Fibroblast of the conjunctiva (primary cell): Measurements from ENCODE around the gene TRAM2.

Experiments
- DNase-seq: peaks from one replicate; pipeline ENCODE4 v3.0.0-alpha.2; 2010; ENCODE audit warnings: low read depth

Gene TRAM2

DNA sequence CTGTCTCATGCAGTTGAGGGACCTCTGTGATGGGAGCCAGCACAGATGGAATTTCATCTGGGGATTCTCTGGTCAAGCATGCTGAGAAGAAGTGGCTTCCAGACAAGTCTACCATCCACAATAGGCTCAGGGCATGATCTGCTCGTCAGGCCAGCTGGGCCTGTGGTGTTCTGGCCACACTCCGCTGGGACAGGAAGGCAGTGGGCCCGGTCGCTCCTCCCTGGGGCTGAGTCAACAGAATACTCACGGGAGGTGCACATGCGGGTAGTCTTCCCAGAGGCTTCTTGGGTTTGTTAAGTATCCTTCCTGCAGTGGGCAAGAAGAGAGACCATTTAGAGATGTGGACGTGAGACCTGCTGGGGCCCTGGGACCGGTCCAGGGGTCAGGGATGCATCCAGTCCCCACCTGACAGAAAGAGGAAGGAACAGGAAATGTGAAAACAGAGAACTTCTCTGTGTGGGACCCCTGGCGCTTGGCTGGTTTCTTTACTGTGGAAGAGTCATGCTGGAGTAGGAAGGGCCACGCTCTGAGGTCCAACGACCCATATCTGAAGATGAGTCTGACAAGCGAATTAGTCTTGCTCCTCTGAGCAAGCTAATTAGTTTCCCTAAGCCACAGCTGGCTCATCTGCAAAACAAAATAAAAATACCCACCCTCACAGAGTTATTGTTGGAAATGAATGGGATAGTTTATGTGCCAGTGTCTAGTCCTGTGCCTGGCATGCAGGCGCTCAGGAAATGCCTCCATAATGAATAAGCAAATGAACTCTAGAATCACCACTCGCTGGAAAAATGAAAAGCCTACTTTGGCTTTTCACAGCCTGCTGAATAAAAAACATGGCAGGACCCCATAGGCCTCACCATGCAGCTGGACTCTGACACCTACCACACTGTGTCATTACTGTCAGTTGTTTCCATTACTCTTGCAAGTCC is 67.3 kb downstream of the TRAM2 start:
- no peak for DNase-seq

DNA sequence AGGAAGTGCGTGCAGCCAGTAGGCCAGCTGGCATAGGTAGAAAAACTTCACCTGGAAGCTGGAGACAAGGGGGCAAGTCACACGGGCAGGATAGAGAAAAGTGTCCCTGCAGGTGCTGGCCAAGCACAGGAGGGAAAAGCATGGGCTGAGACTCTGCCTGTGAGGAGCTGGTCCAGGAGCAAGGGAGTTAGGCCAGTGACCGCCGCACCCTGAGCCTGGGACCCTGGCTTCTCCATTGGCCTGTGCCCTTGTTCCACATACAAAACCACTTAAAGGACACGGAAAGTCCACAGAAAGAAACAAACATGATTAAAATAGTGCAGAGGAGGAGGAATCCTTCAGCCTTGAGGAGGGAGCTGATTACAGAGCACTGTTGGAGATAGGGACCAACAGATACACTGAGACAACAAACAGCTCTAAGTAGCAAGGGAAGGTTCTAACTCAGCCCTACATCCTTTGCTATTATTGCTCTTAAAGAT is 68.6 kb downstream of the TRAM2 start:
- DNase-seq, result no peak

DNA sequence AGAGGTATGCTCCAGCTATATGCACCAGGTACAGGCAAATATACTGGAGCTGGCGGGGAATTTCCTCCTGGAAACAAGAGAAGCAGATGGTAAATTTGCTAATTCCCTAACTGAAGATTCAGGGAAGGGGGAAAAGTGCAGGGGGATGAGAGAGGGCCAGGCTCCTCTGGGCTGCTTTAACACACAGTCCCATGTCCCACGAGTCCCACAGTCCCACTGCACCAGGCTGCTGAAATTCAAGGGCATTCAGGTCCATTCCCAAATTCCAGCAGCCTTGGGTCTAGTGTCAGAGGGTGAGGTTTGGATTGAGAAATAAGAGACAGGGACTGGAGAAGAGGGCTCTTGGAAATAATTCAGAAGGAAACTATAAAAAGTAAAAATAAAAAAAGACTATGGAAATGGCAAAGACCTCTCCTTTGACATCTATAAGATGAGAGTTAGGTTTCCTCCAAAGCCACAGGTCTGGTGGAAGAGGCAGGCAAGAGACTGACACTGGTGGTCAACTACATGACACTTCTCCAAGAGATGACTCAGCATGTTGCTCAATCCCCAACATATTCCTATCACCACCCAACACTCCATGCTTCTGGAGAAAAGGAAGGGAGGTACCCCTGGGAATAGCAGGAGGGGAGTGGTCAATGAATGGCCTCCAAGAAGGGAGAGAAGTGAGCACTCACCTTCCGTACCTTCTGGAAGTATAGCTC is 69.2 kb downstream of the TRAM2 start:
- DNase-seq, result peak; percentile 57

DNA sequence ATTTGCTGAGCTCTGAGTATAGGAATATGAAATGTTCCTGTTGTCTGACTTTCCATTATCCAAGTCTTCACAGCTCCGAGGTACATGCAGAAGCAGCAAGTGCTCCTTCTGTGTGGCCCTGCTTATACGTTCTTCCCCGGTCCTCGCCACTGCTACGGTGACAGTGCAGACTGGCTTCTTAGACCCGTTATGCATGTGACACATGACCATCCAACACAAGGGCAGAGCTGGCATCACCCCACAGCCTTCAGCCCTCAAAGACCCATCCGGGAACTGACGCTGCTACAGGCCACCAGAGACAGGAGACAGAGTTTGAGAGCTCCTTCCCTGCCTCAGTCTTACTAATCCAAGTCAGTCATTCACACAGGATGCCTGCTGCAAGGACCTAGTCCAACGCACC is 70.4 kb downstream of the TRAM2 start:
- DNase-seq, result no peak

DNA sequence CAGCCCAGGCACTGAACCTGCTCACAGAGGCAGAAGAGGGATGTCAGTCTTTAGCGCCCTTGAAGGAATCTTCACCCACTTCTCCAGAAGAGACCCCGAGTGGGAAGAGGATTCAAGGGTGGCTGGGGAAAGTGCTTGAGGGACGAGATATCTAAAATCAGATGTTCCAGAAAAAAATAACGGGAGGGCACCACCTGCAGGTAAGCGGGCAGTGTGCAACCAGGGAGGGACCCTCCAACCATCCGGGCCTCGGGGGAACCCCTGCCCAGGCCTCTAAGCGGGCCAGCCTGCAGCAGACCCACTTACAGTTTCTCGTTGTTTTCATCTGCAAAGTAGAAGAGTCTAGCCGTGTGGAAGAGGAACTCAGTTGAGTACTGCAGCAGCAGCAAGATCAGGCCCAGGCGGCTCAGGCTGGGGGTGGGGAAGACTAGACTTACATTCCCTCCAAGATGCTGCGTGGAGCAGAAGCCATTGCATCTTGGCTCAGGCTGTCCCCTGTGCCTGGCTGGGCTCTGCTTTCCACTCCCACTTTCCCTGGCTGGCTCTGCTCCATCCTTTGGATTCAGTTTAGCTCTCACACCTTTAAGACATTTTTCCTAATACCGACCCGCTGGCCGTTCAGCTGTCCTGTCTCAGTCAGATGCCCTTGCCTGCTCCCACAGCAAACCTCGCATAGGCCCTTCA is 71.0 kb downstream of the TRAM2 start:
- no peak for DNase-seq

DNA sequence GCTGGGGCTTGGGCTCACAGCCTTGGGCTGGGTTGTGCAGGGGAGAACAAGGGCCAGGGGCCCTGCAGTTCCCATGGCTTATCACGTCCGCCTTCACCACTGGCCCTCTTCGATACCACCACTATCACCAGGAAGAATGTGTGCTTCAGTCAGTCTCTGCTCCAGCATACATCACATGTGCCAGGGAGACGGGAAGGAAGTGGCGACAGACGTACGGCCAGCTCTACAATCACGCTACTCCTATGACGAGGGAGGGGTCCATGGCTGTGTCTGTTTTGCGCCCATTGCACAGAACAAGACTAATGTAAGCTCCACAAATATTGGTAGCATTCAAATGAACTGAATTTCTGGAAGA is 72.1 kb downstream of the TRAM2 start:
- DNase-seq, result no peak

DNA sequence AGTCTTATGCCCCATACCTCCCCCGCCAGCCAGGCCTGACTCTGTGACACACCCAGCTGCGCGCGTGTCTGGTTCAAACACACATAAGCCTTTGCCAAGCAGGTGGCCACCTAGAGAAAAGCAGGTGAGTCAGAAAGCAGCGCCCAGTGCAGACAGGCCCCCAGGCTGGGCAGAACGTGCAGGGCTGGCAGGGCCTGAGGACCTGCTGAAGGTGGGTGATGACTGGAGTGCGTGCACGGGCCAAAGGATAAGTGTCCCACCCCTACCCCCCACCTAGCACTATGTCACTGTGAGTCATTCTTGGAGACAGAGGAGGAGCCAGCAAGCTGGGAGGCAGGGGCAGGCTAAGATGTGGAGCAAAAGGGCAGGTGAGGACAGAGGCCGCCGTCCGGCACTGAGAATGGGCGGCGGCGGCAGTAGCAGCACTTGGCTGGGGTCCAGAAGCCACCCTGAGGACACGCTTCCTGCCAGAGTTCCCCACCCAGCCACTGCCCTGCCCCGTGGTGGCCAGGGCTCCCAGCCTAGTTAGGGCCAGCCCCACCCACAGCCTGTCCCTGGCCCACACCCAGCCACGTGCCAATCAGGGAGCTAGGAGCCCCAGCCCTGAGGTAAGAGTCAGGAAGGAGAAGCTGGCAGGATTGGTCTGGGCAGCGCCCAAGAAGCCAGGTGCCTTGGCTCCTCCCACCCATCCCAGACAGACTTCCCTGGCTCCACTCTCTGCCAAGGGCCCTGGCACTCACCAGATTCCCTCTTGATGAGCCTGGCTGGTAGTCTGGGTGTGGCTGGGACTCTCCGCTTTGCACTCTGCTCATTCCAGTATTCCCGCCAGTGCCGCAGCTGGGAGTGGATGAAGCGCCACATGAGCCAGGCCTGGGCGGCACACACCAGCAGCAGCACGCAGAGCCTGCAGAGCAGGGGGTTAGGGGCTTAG is 72.7 kb downstream of the TRAM2 start:
- peak; percentile 71 for DNase-seq

DNA sequence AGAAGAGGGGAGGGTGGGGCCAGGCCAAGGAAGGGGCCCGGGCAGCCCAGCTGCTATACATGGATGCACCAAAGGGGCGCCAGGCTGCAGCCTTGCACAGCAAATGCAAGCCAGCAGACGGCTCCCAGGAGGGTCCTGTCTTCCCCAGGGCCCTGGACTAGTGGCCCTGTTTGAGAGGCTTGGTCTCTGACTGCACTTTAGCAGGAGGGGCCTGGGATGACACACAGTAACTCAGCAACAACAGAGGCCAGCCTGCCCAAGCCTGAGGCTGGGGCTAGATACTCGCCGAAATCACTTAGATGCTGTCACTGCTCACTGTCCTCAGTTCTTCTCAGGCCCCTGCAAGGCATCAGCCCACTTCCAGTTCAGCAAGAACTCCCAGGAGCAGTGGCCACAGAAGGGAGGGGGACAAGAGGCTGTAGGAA is 73.5 kb downstream of the TRAM2 start:
- no peak for DNase-seq

DNA sequence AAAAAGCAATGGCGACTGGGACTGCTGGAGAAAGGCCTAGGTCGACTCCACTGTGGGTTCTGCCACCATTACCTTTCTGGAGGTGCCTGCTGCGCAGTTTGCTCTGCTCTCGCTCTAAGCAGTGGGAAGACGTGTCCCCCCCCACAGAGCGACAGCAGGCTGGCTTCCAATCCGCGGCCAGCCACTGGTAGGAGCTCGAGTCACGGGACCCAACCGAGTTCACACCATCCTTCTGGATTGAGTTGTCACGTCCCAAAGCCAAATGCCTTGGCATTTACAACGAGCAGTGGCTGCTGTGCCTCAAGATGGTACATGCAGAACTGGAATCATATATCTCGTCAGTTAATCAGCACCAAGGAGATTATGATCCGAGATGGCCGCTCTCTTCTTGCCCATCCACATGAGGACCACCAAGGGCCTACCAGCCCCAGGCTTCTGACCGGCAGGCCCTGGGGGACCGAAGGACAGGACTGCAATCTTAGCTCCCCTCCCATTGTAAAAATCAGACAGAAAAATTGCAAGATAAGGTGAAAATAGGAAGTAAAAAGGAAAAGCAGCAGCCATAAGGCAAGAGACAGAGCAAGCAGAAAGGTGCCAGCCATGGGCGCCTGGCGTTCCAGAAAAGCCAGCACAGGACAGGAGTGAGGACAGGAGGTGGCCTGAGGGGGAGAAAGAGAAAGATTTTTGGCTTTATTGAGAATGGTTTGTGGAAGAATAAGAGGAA is 74.4 kb downstream of the TRAM2 start:
- DNase-seq, result no peak

DNA sequence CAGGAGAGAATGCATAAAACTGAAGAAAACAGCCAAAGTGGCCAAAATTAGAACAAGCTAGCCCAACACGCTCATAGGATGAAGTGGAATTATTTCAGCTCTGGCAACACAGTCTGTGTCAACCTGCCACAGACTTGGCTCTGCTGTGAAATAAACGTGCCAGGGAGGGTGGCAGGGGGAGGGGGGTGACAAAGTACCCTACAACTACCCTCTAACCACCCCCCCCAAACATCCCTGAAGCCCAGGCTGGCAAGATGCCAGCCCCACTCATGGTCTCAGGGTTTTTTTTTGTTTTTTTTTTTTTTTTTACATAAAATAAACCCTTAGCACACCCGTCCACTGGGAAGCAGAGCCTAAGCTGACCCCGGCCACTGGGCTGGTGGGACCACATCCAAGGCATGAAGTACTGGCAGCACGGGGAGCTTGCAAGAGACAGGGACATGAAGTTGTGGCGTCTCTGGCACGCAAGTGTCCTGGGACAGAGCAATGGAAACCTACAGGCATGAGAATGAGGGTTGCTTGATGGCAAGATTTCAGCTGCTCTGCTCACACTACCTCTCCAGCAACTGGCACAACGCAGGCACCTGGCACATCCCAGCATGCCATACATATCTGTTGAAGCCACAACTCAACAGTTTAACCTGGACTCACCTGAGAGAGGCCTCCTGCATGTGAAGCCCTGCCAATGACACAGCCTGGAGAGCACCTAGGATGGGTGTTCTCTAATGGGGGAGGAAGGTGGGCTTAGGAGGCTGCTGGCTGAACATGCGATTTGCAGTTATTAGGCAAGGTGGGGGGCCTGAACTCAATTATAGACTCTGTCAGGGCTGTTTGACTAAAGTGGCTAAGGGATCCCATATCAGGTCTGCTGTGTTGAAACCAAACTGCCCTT is 76.4 kb downstream of the TRAM2 start:
- DNase-seq, result no peak

DNA sequence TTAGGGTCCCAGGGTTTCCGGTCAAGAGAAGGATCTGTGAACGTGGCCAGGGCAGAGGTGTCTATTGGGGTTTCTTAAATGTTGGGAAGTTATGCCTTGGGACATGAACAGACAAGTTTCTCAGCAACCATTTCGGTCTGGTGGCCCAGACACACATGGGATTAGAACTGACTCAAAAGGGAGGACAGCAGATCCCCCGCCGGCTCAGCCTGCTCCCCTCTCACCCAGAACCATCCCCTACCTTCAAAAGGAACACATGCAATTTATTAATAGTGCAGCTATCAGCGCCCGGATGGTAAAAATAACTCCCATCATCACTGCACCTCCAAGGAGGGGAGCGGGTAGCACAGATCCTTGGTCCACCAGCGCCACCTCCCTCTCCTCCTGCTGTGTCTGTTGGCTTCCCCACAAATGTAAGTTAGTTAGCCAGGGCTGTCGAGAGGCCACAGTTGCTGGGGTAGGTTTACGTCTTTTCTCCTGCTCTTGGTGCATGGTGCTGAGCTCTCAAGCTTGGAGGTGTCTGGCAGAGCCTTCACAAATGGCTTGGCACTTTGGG is 77.1 kb downstream of the TRAM2 start:
- DNase-seq, result no peak

DNA sequence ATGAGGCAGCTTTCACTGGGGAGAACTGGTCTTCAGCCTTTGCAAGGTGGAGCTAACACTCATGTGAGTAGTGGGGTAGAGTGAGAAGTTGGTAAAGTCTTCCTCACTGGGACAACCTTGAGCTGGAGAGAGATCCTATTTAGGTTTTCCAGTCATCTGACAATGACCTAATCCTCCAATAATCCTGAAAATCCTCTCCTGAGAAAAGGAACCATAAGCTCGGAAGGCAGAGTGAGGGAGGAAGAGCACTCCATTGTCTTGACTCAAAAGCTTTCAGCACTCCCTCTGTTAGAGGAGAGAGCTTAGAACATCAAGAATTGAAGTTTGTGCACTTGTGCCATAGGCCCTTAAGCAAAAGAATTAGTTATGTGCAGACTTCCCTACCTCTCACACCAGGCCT is 77.8 kb downstream of the TRAM2 start:
- DNase-seq, result no peak

DNA sequence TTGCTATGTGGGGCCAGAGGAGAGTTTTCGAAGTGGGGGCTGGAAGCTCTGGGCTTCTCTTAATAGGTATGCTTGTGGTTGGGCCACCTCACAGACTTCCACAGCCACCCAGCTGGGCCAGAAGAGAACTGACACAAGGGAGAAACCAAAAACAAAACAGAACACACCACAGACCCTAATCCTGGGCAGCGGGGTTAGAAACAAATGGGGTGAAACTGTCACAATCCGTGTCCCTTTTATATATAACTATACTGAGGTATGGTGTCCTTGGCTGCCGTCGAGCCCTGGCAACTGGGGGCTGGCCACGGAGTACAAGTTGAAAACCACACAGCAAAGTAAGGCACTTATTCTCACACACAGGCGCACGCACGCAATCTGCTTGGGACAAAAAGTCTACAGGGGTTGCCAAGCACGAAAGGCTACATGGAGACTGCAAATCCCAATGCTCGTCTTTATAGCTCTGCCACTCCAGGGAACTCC is 78.3 kb downstream of the TRAM2 start:
- DNase-seq, result no peak

DNA sequence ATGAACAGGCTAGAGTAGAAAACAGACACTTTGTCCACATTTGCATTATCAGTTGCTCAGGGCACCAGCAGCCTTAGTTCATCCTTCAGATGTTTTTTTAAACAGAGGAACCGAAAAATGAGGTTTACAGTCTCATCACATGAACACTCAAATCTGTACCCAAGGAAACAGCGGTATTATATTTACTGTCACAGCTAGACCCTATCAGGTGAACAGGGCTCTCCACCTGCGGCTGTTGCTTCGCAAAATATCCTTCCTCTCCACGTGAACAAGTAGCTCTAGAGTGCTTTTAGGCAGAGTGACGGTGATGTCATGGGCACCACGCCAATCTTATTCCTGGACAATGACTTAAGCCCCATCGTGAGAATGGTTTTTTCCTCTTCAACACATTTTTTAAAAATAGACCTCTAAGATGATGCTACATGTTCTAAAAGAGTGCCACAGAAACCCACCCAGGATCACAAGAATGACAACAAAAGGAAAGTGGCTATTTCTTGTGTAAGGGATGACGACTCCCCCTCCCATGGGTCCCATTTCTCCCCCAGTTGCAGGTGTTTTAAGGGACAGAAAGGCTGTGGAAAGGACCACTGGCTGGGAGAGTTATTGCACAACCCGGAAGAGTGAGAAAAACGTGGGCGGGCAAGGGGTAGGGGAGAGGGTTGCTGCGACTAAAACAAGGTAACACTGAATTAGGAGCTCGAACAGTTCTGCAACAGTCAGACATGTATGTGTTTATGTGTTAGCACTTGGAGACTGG is 79.0 kb downstream of the TRAM2 start:
- no peak for DNase-seq

DNA sequence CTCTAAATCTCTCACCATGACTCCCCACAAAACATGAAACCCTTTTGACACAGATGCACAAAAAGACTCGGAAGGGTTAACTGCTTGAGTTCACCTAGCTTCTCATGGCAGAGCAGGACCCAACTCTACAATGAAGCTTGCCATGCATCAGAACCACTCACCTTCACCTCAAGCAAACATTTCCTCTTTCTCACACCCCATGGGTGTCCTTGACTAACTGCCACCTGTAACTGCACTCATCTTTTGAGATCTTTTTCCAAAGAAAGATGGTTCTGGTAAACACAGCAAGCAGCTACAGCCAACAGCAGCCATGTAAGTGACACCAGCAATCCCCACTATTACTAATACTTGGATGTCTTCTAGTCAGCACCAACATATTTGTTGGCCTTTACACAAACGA is 80.2 kb downstream of the TRAM2 start:
- DNase-seq, result no peak

DNA sequence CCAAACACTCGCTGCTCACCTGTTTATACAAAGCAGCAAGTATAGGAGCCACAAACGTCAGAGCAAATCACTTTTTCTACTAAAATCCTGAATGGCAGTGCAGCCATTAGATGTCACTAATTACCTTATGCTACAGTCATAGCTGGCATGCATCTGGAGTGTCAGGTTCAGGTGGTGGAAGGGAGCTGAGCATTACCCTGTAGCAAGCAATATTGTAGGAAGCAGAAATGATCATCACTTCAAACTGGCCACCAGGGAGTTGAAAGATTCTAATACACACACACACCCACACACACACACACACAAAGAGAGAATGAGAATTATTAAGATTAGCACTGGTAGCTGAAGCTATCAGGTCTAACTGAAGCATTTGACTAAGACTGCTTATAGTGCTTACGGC is 80.9 kb downstream of the TRAM2 start:
- DNase-seq, result no peak

DNA sequence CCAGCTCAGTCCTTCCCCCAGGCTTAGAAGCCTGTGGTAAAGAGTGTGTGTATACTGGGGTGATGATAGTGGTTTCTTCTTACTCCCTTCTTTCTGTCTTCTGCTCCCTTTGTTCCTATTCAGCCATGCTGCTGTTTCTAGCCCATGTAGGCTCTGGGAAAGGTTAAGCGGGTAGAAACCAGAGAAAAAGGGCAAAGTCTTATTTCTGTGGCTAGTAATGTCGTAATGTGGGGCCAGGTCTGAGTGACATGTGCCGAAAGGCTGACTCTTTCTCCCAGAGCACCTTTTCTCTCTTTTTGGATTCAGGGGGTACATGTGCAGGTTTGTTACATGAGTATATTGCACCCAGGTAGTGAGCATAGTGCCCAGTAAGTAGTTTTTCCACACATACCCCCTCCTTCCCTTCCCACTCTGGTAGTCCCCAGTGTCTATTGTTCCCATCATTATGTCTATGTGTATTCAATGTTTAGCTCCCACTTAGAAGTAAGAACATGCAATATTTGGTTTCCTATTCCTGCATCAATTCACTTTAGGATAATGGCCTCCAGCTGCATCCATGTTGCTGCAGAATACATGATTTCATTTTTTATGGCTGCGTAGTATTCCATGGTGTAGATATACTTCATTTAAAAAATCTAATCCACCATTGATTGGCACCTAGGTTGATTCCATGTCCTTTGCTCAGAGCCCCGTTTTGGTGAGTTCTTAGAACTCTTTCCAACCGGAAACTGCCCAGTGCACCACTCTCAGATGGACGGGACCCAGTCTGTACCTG is 82.4 kb downstream of the TRAM2 start:
- DNase-seq, result no peak

DNA sequence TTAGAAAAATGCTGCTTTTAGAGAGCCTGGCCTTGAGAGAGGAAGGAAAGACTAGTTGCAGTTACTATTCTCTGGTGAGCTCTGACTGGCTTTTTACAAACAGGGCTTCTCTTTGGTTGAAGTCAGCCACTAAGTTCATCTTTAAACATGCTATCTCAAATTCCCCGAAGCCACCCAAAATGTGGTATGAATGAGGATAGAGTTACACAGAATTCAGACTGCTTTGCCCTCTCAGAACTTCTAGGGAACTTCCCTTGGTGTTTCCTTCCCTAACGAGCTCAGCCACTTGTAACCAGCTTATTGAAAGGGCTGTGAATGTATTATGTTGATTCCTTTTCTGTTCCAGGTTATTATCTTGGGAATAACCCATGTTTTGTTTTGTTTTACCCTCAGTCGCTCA is 83.2 kb downstream of the TRAM2 start:
- DNase-seq, result no peak
